ENCODE results near the gene DHRS2.

DHRS2 gene

GRCh38 chr14:23663711-23664110 lies 27.5 kb downstream of the DHRS2 start:
- Histone ChIP-seq H3K4me3 (ENCODE audit: low read depth in 1 of 2, low read length in 2 of 2) (no peak overlapping the region), H3K9me3 (ENCODE audit: insufficient read depth, low read length, severe bottlenecking) (no peaks in the 10 kb centered on the region), H2AFZ (ENCODE audit: low read depth, low read length) (no peak overlapping the region), H3K4me1 (ENCODE audit: insufficient read depth, low read length) (no peaks in the 10 kb centered on the region), H3K36me3 (ENCODE audit: insufficient read depth, low read length) (no peaks in the 10 kb centered on the region), H3K4me2 (ENCODE audit: insufficient read depth, low read length) (no peak overlapping the region), H4K20me1 (ENCODE audit: insufficient read depth, low read length) (no peaks in the 10 kb centered on the region), H3K27ac (ENCODE audit: low read length) (no peak overlapping the region), H3K27me3 (ENCODE audit: insufficient read depth, low read length, poor library complexity) (peaks cover 6% of the 10 kb centered on the region), H3K79me2 (ENCODE audit: insufficient read depth, low read length) (no peaks in the 10 kb centered on the region), H3K9ac (ENCODE audit: low read depth, low read length) (no peak overlapping the region)
- no peak for DNase-seq
- no peak for ATAC-seq (ENCODE audit: insufficient read depth, low read depth)
- no peak for TF ChIP-seq EZH2 (IDR thresholded peaks at IDR 0.05; ENCODE audit: borderline replicate concordance, low read depth, low read length, severe bottlenecking)
- TF ChIP-seq, protein P1, sequence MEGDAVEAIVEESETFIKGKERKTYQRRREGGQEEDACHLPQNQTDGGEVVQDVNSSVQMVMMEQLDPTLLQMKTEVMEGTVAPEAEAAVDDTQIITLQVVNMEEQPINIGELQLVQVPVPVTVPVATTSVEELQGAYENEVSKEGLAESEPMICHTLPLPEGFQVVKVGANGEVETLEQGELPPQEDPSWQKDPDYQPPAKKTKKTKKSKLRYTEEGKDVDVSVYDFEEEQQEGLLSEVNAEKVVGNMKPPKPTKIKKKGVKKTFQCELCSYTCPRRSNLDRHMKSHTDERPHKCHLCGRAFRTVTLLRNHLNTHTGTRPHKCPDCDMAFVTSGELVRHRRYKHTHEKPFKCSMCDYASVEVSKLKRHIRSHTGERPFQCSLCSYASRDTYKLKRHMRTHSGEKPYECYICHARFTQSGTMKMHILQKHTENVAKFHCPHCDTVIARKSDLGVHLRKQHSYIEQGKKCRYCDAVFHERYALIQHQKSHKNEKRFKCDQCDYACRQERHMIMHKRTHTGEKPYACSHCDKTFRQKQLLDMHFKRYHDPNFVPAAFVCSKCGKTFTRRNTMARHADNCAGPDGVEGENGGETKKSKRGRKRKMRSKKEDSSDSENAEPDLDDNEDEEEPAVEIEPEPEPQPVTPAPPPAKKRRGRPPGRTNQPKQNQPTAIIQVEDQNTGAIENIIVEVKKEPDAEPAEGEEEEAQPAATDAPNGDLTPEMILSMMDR (IDR thresholded peaks at IDR 0.05; ENCODE audit: borderline replicate concordance, extremely low read depth, low read length, poor library complexity, severe bottlenecking) = no peak

- ATAC-seq (ENCODE audit: insufficient read depth, low read depth) (no peak), DNase-seq (no peak)
- Histone ChIP-seq H3K36me3 (ENCODE audit: insufficient read depth, low read length) (no peaks in the 10 kb centered on the region), H3K9ac (ENCODE audit: low read depth, low read length) (no peak overlapping the region), H3K4me1 (ENCODE audit: insufficient read depth, low read length) (no peaks in the 10 kb centered on the region), H3K4me3 (ENCODE audit: low read depth in 1 of 2, low read length in 2 of 2) (no peak overlapping the region), H4K20me1 (ENCODE audit: insufficient read depth, low read length) (no peaks in the 10 kb centered on the region), H3K27me3 (ENCODE audit: insufficient read depth, low read length, poor library complexity) (peaks cover 6% of the 10 kb centered on the region), H3K79me2 (ENCODE audit: insufficient read depth, low read length) (no peaks in the 10 kb centered on the region), H3K4me2 (ENCODE audit: insufficient read depth, low read length) (no peak overlapping the region), H3K9me3 (ENCODE audit: insufficient read depth, low read length, severe bottlenecking) (no peaks in the 10 kb centered on the region), H3K27ac (ENCODE audit: low read length) (no peak overlapping the region), H2AFZ (ENCODE audit: low read depth, low read length) (no peak overlapping the region)
- no peak for TF ChIP-seq EZH2 (IDR thresholded peaks at IDR 0.05; ENCODE audit: borderline replicate concordance, low read depth, low read length, severe bottlenecking)
- TF ChIP-seq, protein P1 (IDR thresholded peaks at IDR 0.05; ENCODE audit: borderline replicate concordance, extremely low read depth, low read length, poor library complexity, severe bottlenecking) = no peak
Measured at GRCh38 chr14:23664207-23664885, 28.2 kb downstream of the DHRS2 start.

DNA sequence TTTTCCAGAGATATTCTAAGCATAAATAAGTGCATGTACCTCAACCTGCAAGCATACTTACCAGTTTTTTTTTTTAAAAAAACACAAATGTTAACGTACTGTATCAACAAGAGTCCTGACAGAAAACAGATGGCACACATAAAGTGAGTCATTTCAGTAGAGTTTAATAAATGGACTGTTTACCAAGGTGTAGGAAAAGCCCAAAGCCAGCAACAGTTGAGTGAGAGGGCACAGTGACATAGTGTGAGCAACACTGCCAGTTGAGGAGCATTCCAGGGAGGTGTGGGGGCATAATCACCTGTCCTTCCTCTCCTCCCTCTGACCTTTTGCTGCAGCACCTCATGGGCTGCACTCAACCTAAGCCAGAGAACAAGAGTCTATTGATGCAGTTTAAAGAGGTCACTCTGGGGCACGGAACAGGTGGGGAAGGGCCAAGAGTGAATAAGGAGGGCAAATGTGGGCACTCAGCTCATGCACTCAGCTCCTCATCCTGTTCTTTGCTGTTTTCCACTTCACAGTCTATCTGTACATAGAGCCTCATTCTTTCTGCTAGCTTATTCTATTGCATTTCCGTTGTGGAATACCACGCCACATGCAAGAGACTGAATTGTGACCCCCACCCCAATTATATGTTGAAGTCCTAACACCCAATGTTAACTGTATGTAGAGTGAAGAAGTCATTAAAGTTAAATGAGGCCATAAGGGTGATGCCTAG lies 29.3 kb downstream of the DHRS2 start:
- TF ChIP-seq, protein P1 (IDR thresholded peaks at IDR 0.05; ENCODE audit: borderline replicate concordance, extremely low read depth, low read length, poor library complexity, severe bottlenecking) = no peak
- no peak for TF ChIP-seq EZH2 (IDR thresholded peaks at IDR 0.05; ENCODE audit: borderline replicate concordance, low read depth, low read length, severe bottlenecking)

More for the DNA sequence above, 29.3 kb downstream of the DHRS2 start:
- H3K4me2 ChIP-seq (ENCODE audit: insufficient read depth, low read length) = no peak overlapping the region
- no peaks in the 10 kb centered on the region for H3K4me1 ChIP-seq (ENCODE audit: insufficient read depth, low read length)
- H3K36me3 ChIP-seq (ENCODE audit: insufficient read depth, low read length) = no peaks in the 10 kb centered on the region
- H4K20me1 ChIP-seq (ENCODE audit: insufficient read depth, low read length) = no peaks in the 10 kb centered on the region
- no peaks in the 10 kb centered on the region for H3K9me3 ChIP-seq (ENCODE audit: insufficient read depth, low read length, severe bottlenecking)
- H2AFZ ChIP-seq (ENCODE audit: low read depth, low read length) = no peak overlapping the region
- DNase-seq (no peak), ATAC-seq (ENCODE audit: insufficient read depth, low read depth) (no peak)
- no peak overlapping the region for H3K27ac ChIP-seq (ENCODE audit: low read length)
- no peak overlapping the region for H3K9ac ChIP-seq (ENCODE audit: low read depth, low read length)
- H3K4me3 ChIP-seq (ENCODE audit: low read depth in 1 of 2, low read length in 2 of 2) = no peak overlapping the region
- H3K27me3 ChIP-seq (ENCODE audit: insufficient read depth, low read length, poor library complexity) = peaks cover 9% of the 10 kb centered on the region
- H3K79me2 ChIP-seq (ENCODE audit: insufficient read depth, low read length) = no peaks in the 10 kb centered on the region

Measured in DND-41 (cell line).